Renal cortex interstitium (tissue), 11 donors: Measurements from ENCODE around the gene EMC1. TPM values are rescaled to one million over a fixed set of nuclear protein-coding genes. Genes with fewer than 3 reads are reported as not detected.
A peak's percentile ranks its signal among the peaks of the same experiment; 100 is the strongest.
"Not testable (repeated sequence)": the region's sequence is repeated elsewhere in the genome, so short reads cannot be mapped to it uniquely, and the experiment has no call there.

Source experiments
- DNase-seq, 11 donors: peaks; one replicate each; pipeline ENCODE4 v3.0.0-alpha.2; 2013; ENCODE audit warnings: low read depth in 9 of 11, low spot score in 4 of 11; ENCODE audit errors: extremely low read depth in 1 of 11
- polyA plus RNA-seq, 3 donors: library from polyadenylated mRNA; unstranded; fragments of 120-200 nt; gene quantifications; one replicate each; pipeline ENCODE4 v1.2.1, GENCODE V29; 2013; ENCODE audit not compliant: insufficient read length in 3 of 3

Gene EMC1
- polyA plus RNA-seq, 3 donors, result 47.9 to 51.9 (median 50.9) TPM

DNA sequence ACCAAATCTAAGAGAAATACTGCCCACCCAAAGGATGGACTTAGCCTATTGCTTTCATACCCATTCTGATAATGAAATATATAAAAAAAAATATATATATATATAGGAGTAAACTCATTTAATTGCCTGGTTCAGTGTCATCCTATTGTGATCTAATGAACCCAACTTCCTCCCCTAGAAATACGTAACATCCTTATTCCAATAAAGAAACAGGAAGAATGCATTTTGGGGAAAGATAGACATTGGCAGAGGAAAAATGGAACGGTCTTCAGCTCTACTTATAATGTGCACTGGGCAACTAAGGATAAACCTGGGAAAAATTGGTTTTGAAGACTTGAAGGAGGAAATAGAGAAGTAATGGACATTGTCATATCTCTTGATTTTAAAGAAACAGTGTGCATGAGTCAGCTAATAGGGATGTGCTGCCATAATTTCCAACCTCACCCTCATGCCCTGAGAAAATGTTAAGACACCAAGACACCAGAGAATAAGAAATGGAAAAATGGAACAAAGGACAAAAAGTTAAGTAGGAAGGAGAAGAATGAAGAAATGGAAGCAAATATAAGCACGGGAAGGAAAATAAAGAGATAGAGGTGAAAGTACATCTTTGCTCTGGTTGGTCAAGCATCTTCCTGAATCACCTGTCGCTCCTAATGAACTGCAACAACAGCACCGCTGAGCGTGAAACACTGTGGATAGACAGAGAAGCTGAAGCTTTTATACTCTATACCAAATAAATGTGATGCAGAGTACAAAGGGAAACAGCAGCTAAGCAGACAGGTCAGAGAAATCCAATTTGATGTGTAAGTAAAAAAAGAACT, 46.7 kb downstream of the EMC1 start:
- DNase-seq, result no peak

DNA sequence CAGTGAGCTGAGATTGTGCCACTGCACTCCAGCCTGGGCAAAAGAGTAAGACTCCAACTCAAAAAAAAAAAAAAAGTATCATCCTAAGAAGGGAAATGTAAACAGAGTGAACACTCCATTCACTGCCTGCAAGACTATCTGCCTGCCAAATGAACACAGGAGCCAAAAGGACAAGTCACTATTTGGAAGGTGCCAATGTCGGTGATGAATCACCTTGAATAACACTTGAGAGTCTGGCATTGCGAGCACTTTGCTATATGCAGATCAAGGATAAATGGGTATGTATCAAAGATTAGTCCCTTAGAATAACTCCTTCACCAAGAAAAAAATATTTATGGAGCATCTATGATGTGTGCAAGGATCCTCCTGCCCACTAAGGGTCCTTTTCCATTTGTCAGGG, 47.9 kb downstream of the EMC1 start:
- no peak for DNase-seq

DNA sequence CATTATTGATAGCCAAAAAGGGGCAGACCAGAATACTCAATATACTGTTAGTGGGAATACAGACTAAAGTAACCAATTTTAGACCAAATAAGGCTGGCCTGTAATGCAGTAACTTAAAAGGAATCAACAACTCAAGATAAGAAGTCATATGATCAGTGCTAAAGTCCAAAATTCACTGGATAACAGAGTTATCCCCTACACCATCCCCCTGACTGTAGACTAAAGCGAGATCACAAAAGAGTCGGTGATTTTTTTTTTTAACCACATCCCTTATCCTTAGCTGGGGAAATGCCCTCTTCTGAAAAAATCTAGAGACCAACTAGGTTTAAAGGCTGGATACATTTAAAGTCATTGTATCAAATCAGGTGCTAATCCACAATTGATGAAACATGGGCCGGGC, 48.9 kb downstream of the EMC1 start:
- DNase-seq, result no peak

DNA sequence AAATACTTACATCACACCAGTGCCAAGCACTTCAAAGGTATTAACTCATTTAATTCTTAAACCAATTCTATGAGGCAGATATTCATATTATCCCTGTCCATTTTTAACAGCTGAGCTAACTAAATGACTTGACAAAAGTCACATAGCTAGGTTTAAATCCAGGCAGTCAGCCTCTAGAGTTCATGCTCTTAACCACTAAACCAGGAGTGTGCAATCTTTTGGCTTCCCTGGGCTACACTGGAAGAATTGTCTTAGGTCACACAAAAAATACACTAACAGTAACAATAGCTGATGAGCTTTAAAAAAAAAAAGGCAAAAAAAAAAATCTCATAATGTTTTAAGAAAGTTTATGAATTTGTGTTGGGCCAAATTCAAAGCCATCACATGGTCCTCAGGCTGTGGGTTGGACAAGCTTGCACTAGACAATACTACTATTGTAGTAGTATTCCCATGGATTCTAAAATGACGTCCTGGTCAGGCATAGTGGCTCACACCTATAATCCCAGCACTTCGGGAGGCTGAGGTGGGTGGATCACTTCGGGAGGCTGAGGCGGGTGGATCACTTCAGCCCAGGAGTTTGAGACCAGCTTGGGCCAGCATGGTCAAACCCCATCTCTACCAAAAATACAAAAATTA, 51.2 kb downstream of the EMC1 start:
- no peak for DNase-seq

DNA sequence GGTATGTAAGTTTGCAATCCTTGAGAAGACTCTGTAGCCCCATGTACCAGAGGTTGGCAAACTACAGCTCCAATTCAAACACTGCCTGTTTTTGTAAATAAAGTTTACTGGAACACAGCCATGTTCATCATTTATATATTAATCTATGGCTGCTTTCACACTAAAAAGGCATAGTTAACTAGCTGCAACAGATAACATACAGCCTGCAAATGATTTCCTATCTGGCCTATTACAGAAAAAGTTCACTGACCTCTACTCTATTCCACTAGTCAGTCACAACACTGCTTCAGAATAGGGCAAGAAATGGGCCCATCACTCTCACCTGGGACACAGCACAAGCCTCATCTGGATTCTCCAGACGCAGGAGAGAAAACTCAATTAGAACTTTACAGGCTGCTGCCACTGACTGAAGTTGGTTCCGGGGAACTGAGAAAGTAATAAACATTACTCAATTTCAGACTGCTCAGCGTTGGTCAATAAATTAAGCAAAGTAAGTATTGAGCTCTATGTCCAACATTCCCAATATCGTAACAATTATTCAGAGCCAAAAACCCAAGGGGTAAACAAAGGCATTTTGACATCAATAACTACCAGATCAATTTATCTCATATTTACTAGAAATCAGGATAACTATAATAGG, 51.9 kb downstream of the EMC1 start:
- DNase-seq, result no peak

DNA sequence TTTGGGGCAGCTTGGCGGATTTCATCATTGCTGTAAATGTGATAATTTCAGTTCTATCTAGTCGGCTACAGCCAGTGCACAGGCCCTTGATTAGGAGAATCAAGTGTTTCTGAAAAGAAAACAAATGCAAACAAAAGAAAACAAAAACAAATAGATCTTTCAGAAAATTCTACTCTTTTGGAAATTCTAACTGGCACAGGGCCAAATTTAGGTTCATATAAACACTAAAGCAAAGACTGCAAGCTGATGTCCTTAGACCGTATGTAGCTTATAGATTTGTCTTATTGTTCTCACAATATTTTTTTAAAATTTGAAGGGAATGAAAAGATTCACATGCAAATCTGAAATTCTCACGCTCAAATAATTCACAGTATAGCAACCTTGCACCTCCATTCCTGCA, 52.5 kb downstream of the EMC1 start:
- no peak for DNase-seq

DNA sequence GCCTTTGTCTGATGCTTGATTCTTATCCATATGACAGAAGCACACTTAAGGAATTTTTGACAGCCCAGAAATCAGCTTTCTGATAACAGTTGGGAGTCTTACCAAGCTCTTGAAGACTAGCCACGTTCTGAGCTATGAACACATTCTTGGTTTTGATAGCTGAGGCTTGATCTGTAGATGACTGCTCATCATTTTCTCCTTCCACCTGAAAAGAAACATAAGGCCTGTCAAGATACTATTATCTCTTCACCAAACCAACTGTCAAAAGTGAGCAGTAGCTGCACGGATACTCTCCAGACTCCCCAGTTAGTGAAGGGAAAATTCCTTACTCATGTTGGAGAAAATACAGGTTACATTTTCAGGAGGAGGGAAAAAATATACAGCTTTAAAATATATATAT, 53.5 kb downstream of the EMC1 start:
- no peak for DNase-seq

DNA sequence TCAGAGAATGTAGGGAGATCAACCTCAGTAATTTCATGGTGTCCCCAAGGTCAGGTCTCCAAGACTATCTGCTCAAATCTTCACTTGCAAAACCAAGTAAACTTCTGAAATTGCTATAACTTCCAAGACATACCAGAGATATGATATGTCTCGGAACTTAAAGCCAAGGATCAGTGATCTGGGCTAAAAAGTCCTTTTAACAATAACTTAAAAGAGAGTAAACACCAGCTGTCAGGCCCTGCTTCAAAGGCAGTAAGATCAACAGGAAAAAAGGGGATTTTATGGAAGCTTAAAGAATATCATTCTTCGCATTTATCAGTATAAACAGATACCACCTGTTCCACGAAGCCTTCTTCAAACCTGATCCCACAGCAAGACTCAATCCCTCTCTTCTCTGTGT, 55.0 kb downstream of the EMC1 start:
- DNase-seq, result no peak

DNA sequence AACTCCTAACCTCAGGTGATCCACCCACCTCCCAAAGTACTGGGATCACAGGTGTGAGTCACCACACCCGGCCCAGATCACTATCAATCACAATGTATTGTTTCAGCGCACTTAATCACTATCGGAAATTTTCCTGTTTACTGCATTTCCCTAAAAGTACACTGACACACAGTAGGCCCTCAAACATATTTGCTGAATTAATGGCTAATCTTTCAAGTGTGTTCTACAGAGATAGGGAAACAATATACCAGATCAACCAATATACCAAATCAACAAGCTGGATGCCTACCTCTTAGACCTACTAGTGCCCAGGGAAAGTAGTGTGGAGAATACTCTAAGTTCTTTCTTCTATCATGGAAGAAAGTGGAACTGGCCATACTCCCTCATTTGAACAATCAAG, 58.3 kb downstream of the EMC1 start:
- DNase-seq, result no peak

DNA sequence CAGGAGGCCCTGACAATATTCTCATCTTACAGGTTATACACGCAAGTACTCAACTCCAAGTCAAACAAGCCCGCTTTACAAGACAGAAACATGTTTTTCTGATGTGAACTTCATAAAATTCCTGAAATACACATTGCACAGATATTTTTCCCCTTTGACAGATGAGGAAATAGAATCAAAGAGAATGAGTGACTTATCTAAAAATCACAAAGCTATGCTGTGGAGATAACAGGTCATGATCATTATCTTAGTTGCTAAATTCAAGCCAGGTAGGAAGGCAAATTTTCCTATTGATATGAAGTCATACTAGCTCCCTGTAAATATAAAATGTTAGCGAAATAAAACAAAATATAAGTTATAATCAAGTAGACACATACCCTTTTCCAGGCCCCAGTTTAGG, 59.5 kb downstream of the EMC1 start:
- DNase-seq, result no peak

DNA sequence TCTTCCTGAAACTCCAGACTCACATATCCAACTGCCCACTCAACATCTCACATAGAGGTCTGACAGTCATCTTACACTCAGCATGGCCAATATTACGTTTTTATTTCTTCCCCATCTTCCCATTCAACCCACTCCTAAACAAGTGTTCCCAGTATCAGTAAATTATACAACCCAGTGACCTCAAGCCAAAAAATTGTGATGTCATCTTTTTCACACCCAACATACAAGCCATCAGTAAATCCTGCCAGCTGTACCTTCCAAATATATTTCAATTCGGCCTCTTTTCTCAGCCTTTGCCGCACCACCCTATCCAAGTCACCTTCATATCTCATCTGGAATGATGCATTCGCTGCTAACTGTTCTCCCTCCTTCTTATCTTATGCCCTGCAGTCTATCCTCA, 60.9 kb downstream of the EMC1 start:
- DNase-seq, result no peak

DNA sequence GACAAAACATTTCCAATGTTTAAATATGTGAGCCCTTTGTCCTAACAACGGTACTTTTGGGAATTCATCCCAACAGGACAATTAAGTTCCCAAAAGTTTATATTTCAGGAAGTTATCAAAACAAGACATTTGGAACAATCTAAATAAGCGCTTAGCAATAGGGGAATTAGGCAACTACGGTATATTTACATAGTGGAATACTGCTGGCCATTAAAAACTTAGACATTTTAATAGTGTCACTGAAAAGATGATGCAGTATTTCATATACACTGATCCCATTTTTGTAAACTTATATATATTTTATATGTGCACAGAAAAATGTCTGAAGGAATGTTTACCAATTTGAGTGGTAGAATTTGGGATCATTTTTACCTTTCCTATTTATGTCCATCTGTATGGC, 62.1 kb downstream of the EMC1 start:
- DNase-seq, result no peak

DNA sequence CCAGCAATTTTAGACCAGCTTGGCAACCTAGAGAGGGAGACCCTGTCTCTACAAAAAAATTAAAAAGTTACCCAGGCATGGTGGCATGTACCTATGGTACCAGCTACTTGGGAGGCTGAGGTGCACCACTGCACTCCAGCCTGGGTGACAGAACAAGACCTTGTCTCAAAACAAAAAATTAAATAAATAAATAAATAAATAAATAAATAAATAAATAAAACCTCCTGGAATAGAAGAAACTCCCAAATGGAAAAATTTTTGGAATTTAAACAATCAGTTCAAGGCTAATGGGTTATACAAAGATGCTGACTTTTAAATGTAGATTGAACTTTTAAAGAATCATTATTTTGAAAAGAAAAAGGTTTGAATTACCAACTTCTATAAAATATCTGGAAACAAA, 63.5 kb downstream of the EMC1 start:
- no peak for DNase-seq

DNA sequence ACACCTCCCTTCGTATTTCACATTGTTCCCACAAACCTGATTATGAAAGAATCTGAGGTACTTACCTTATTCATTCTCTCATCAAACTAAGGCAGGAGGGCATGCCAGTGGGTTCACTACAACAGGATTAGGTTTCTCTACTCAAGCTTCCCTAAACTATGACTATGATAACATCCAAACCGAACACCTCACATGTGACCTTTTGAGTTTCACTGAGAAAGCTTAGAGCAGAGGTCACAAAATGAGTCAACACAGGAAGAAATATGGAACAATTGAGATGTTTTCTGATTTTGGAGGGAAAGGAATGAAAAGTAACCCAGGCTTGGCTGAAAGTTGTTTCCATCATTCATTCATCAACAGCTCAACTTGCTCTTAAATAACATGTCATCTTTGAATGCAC, 65.3 kb downstream of the EMC1 start:
- no peak for DNase-seq

DNA sequence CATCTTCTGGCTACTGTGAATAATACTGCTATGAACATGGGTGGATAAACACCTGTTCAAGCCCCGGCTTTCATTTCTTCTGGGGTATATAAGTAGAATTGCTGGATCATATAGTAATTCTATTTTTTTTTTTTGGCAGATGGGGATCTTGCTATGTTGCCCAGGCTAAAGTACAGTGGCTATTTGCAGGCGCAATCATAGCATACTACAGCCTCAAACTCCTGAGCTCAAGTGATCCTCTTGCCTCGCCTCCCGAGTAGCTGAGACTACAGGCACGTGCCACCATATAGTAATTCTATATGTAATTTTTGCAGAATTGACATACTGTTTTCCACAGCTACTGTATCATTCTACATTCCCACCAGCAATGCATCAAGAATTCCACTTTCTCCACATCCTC, 69.1 kb downstream of the EMC1 start:
- DNase-seq, result no peak

DNA sequence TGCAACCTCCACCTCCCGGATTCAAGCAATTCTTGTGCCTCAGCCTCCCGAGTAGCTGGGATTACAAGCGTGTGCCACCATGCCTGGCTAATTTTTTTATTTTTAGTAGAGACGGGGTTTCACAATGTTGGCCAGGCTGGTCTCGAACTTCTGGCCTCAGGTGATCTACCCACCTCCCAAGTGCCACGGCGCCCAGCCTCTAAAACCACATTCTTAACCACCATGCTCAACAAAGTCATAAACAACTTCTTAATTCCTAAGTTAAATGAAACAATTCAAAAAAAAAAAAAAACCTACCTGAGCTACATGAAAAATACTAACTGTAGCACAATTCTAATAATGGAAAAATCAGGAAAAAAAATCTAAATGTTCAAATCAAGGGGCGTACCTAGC, 71.1 kb downstream of the EMC1 start:
- DNase-seq, result not testable (repeated sequence)

DNA sequence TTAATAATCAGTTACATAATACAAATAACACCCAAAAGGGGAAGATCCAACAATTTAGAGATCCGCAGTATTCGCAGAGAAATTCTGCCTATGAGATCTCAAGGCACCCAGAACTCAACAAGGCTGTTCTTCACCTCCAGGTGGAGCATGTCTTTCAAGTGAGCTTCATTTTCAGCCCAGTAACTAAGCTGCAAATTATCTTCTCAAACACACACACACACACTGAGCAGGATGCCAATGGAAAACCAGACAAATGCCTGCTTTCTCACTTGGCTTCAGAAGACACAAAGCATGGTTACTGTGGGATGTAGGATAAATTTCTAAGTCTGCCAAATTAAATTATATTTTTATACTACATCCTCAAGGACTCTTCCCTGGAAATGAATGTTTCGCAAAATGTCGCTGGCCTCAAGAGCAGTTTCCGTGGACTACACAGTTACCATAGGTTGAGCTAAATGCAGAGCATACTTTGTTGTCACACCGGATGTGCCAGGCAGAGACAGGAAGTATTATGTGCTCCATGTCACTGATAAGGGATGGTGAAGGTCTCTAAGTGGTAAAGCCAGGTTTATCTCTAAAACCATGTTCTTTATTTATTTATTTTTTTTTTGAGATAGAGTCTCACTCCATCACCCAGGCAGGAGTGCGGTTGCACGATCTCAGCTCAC, 71.6 kb downstream of the EMC1 start:
- peak in 2 of 11 donors; percentile 1 to 18 for DNase-seq

DNA sequence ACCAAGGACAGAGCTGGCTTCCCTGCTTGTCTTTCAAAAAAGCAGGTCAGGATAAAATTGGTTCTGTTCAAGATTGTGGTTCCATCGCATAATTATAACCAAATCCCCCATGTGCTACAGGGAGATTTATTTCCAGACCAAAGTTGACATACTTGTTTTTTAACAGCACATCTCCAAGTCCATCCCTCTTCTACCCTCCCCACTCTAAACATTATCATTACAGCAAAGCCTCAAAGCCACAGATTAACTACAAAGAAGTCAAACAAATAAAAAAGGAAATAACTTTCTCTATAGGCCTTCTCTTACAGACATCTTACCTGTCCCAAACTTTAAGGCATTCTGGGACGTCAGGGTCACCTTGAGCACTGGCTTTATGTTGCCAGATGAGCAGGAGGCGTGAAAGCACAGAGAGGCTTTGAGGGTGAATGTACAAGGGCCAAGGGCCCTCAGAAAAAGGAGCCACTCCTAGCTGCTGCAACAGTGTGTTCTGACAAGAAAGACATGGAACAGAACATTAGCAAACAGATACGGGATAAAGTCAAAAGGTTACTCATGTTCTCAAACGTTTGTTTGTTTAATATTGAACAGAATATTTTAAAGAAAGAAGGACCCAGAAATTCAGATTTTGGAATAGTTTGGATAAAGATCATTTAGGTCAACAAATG, 72.5 kb downstream of the EMC1 start:
- no peak for DNase-seq

DNA sequence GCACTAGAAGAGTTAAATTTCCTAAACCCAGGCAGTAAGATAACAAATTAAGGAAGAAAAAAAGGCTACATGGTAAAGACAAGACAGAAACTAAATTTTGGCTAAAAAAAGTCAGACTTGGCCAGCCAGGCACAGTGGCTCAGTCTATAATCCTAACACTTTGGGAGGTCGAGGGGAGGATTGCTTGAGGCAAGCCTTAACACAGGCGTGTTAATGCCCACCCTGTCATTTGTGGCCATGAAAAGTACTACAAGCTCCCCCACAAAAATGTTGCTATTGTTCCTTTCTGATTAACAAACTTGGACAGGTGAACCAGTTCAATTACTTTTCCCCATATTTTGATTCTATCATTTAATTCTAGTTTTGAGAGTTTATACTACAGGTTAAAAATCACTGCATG, 73.5 kb downstream of the EMC1 start:
- DNase-seq, result no peak
